HG03039 (cell line): ENCODE data around the gene NELFE.
"Not testable (repeated sequence)": the region's sequence is repeated elsewhere in the genome, so short reads cannot be mapped to it uniquely, and the experiment has no call there.

Experiments used
- ATAC-seq: cut with Tn5 transposase; IDR thresholded peaks from one replicate; pipeline ENCODE4 v1.9.1; 2021; ENCODE audit warnings: mild to moderate bottlenecking, moderate library complexity; ENCODE audit not compliant: unreplicated experiment

NELFE gene

GRCh38 chr6:31976065-31976464, 17.3 kb upstream of the NELFE start:
- ATAC-seq = not testable (repeated sequence)

GRCh38 chr6:31972709-31973350, 14.1 kb upstream of the NELFE start:
- no peak for ATAC-seq

GRCh38 chr6:31971993-31972708, 13.4 kb upstream of the NELFE start, which contains the start of gene DXO:
DXO (minus strand) TSS chr6:31972138; CDS start chr6:31971675, 463 bp downstream.
- peak; percentile 82 for ATAC-seq

- no peak for ATAC-seq
Measured at GRCh38 chr6:31971279-31971992, 12.7 kb upstream of the NELFE start.

- ATAC-seq = no peak
Measured at GRCh38 chr6:31970604-31971271, 12.0 kb upstream of the NELFE start.

GRCh38 chr6:31969712-31970603, 11.2 kb upstream of the NELFE start:
- ATAC-seq = no peak

GRCh38 chr6:31968791-31969711, 10.3 kb upstream of the NELFE start:
- no peak for ATAC-seq

- no peak for ATAC-seq
Measured at GRCh38 chr6:31968326-31968725, 9.6 kb upstream of the NELFE start.

GRCh38 chr6:31967926-31968320, 9.2 kb upstream of the NELFE start:
- no peak for ATAC-seq

GRCh38 chr6:31966997-31967925, 8.5 kb upstream of the NELFE start:
- ATAC-seq = no peak

- ATAC-seq = no peak
Measured at GRCh38 chr6:31966506-31966905, 7.7 kb upstream of the NELFE start.

GRCh38 chr6:31965700-31966099, 6.9 kb upstream of the NELFE start:
- ATAC-seq = no peak

GRCh38 chr6:31963921-31964320, 5.2 kb upstream of the NELFE start:
- no peak for ATAC-seq

GRCh38 chr6:31961616-31962015, 2.8 kb upstream of the NELFE start:
- no peak for ATAC-seq

GRCh38 chr6:31958412-31958740, 395 bp downstream of the NELFE start:
- peak; percentile 1 for ATAC-seq

GRCh38 chr6:31956796-31957195, 2.0 kb downstream of the NELFE start:
- no peak for ATAC-seq

- ATAC-seq = no peak
Measured at GRCh38 chr6:31954511-31954910, 4.3 kb downstream of the NELFE start.

GRCh38 chr6:31952890-31953289, 5.9 kb downstream of the NELFE start:
- no peak for ATAC-seq
